ENCODE results near the gene LGR4.

Gene LGR4

DNA sequence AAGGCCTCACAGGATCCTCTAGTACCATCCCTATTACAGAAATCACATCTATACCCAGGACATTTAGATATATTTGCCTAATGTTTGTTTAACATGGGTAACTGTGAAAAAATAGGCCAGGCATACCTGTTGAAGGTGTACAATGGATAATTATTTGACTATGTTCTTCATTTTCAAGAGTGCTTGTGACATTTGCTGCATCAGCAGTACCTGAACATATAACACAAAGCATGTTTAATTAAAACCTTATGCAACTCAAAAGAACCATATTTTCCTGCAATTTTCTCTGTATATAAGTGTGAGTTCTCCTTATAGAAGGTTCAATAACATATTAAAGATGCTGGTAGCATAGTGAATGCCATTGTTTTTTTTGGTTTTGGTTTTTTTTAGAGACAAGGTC lies 101.1 kb downstream of the LGR4 start:
- Histone ChIP-seq H3K9me3 (no peaks in the 10 kb centered on the region), H3K4me3 (no peak overlapping the region), H3K27ac (no peak overlapping the region), H3K4me1 (no peaks in the 10 kb centered on the region), H3K27me3 (no peaks in the 10 kb centered on the region), H3K36me3 (peaks cover 35 to 67% (median 48%) of the 10 kb centered on the region in 3 donors)
- intact Hi-C loops (cut with DNase I; ENCODE audit: low total_unique reads), result no loop called here
- TF ChIP-seq, protein P1, sequence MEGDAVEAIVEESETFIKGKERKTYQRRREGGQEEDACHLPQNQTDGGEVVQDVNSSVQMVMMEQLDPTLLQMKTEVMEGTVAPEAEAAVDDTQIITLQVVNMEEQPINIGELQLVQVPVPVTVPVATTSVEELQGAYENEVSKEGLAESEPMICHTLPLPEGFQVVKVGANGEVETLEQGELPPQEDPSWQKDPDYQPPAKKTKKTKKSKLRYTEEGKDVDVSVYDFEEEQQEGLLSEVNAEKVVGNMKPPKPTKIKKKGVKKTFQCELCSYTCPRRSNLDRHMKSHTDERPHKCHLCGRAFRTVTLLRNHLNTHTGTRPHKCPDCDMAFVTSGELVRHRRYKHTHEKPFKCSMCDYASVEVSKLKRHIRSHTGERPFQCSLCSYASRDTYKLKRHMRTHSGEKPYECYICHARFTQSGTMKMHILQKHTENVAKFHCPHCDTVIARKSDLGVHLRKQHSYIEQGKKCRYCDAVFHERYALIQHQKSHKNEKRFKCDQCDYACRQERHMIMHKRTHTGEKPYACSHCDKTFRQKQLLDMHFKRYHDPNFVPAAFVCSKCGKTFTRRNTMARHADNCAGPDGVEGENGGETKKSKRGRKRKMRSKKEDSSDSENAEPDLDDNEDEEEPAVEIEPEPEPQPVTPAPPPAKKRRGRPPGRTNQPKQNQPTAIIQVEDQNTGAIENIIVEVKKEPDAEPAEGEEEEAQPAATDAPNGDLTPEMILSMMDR (IDR thresholded peaks at IDR 0.05), result no peak
- DNase-seq, result no peak

GRCh38 chr11:27370374-27370773 lies 102.2 kb downstream of the LGR4 start:
- intact Hi-C loops (cut with DNase I; ENCODE audit: low total_unique reads), result no loop called here
- Histone ChIP-seq H3K4me1 (no peaks in the 10 kb centered on the region), H3K4me3 (no peak overlapping the region), H3K27ac (no peak overlapping the region), H3K36me3 (peaks cover 30 to 62% (median 42%) of the 10 kb centered on the region in 3 donors), H3K9me3 (no peaks in the 10 kb centered on the region), H3K27me3 (no peaks in the 10 kb centered on the region)
- TF ChIP-seq, protein P1 (IDR thresholded peaks at IDR 0.05), result no peak
- DNase-seq, result no peak

DNA sequence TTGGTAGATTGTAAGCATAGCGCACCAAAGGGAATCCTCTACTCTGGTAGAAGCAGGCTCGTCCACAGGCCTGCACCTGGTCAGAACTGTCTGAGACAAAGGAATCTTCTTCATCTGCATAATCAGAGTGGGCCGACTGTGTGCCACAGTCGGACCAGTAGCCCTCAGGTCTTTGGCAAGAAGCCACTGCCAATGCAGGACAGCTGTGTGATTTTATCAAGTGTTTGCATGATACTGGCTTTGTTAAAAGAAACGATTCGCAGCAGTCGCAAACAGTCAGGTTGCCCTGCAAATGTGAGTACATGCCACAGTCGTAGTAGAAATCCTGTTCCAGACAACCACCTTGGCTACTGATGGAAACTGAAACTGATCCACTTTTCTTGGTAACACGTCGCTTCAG lies 104.7 kb downstream of the LGR4 start:
- H3K27ac ChIP-seq, result no peak overlapping the region
- H3K9me3 ChIP-seq, result no peaks in the 10 kb centered on the region
- H3K4me1 ChIP-seq, result peaks cover 0 to 9% (median 6%) of the 10 kb centered on the region in 4 donors
- H3K36me3 ChIP-seq, result peaks cover 14 to 43% (median 26%) of the 10 kb centered on the region in 3 donors
- no peak for DNase-seq
- H3K4me3 ChIP-seq, result no peak overlapping the region
- TF ChIP-seq, protein P1 (IDR thresholded peaks at IDR 0.05), result no peak
- intact Hi-C loops (cut with DNase I; ENCODE audit: low total_unique reads), result loop anchor here (10.0 kb wide), 1 partner anchor 107 kb away; the partner anchor contains the start of gene LGR4
- no peaks in the 10 kb centered on the region for H3K27me3 ChIP-seq

- H3K9me3 ChIP-seq, result no peaks in the 10 kb centered on the region
- peak overlapping the region; percentile 75 to 90 for H3K4me3 ChIP-seq
- DNase-seq, result no peak
- intact Hi-C loops (cut with DNase I; ENCODE audit: low total_unique reads), result loop anchor here (10.0 kb wide), 1 partner anchor 111 kb away; the partner anchor contains the start of gene LGR4
- H3K27me3 ChIP-seq, result no peaks in the 10 kb centered on the region
- peaks cover 7 to 11% (median 7%) of the 10 kb centered on the region in 3 donors for H3K36me3 ChIP-seq
- peak overlapping the region; percentile 49 to 67 for H3K27ac ChIP-seq
- TF ChIP-seq, protein P1 (IDR thresholded peaks at IDR 0.05), result no peak
- peaks cover 0 to 18% (median 10%) of the 10 kb centered on the region in 4 donors for H3K4me1 ChIP-seq
These were observed 108.9 kb downstream of the LGR4 start for GRCh38 chr11:27363576-27364117.

- H3K9me3 ChIP-seq, result no peaks in the 10 kb centered on the region
- H3K4me1 ChIP-seq, result peaks cover 0 to 18% (median 10%) of the 10 kb centered on the region in 4 donors
- intact Hi-C loops (cut with DNase I; ENCODE audit: low total_unique reads), result loop anchor here (10.0 kb wide), 1 partner anchor 112 kb away; the partner anchor contains the start of gene LGR4
These were observed 109.6 kb downstream of the LGR4 start, which contains the start of gene CCDC34 for GRCh38 chr11:27362749-27363575. CCDC34 (minus strand) TSS chr11:27363215; CDS start chr11:27363194, 21 bp downstream.

More at GRCh38 chr11:27362749-27363575, 109.6 kb downstream of the LGR4 start, which contains the start of gene CCDC34:
- H3K27me3 ChIP-seq, result no peaks in the 10 kb centered on the region
- peaks cover 4 to 5% (median 5%) of the 10 kb centered on the region in 3 donors for H3K36me3 ChIP-seq
- DNase-seq, result peak; percentile 87 to 91
- H3K27ac ChIP-seq, result peak within 1 kb of the TSS; percentile 49 to 67
- TF ChIP-seq, protein P1 (IDR thresholded peaks at IDR 0.05), result no peak
- H3K4me3 ChIP-seq, result peak within 1 kb of the TSS; percentile 75 to 90
